ENCODE results near the gene FAM47E. TPM values are rescaled to one million over a fixed set of nuclear protein-coding genes. Genes with fewer than 3 reads are reported as not detected.
A peak's percentile ranks its signal among the peaks of the same experiment; 100 is the strongest.
"Not testable (repeated sequence)": the region's sequence is repeated elsewhere in the genome, so short reads cannot be mapped to it uniquely, and the experiment has no call there.

Gene FAM47E
- total RNA-seq, 2 experiments from 2014 or later = not detected

DNA sequence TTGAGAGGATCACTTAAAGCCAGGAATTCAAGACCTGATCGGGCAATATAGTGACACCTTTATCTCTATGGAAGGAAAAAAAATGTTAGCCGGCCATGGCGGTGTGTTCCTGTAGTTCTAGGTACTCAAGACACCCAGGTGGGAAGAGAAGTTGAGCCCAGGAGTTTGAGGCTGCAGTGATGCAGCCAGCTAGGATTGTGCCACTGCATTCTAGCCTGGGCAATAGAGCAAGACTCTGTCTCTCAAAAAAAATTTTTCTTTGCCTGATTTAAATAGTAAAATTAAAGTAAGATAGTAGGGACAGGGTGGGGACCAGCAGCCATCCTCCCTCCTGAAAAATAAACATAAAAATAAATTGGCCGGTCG is 16.9 kb upstream of the FAM47E start:
- H3K27ac Mint-ChIP-seq = no peak overlapping the region
- DNase-seq = no peak
- no peaks in the 10 kb centered on the region for H3K9me3 Mint-ChIP-seq
- POLR2A ChIA-PET = no interaction called here
- CTCF ChIA-PET = no interaction called here
- no peaks in the 10 kb centered on the region for H3K36me3 Mint-ChIP-seq (ENCODE audit: low read depth)
- no peak overlapping the region for H3K4me3 Mint-ChIP-seq
- peaks cover 9% of the 10 kb centered on the region for H3K27me3 Mint-ChIP-seq
- no peaks in the 10 kb centered on the region for H3K4me1 Mint-ChIP-seq

DNA sequence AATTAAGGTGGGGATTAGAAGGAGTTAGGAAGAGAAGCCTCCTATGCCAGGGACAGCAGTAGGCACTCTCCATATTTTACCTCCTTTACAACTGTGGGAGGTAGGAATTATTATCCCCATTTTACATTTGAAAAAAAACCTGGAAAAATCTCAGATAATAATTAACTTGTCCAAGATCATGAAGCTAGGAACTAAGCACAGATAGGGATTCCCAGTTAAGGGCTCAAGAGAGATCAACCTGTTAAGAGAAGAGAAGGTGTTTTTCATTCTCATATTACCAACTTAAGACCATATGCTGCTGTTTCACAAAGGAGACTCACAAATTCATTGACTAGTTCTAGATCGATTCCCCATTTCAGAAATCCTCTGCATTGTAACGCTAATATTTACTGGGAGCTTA is 16.1 kb upstream of the FAM47E start:
- H3K36me3 Mint-ChIP-seq (ENCODE audit: low read depth) = no peaks in the 10 kb centered on the region
- CTCF ChIA-PET = interaction anchor here (0.6 to 1.3 kb wide), 3 partner anchors 15 to 553 kb away, joined by 3 read pairs; partner anchors contain the start of gene SCARB2

DNA sequence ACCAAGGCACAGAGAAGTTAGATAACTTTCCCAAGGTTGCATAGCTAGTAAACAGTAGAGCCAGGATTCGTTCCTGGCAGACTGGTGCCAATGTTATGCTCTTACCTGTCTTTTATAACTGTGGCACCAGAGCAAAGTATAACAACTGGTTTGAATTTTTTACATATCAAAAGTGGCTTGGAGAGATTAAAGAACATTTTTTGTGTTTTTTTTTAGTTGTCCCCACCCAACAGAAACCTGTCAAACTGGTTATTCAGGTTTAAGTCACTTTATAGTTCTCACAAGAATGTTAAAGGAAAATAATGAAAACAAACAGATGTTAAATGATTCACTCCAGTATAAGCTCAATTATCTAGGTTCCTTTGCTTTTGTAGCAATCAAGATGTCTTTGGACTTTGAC is 15.6 kb upstream of the FAM47E start:
- Mint-ChIP-seq H3K27ac (no peak overlapping the region), H3K4me3 (no peak overlapping the region), H3K9me3 (peaks cover 5% of the 10 kb centered on the region), H3K36me3 (ENCODE audit: low read depth) (peaks cover 3% of the 10 kb centered on the region), H3K4me1 (no peaks in the 10 kb centered on the region), H3K27me3 (peaks cover 20% of the 10 kb centered on the region)
- ChIA-PET CTCF (interaction anchor here (0.6 to 1.3 kb wide), 3 partner anchors 15 to 554 kb away, joined by 3 read pairs; partner anchors contain the start of gene SCARB2), POLR2A (no interaction called here)
- no peak for DNase-seq

More for the DNA sequence above, 16.1 kb upstream of the FAM47E start:
- Mint-ChIP-seq H3K9me3 (no peaks in the 10 kb centered on the region), H3K4me1 (no peaks in the 10 kb centered on the region), H3K27ac (no peak overlapping the region), H3K27me3 (peaks cover 15% of the 10 kb centered on the region), H3K4me3 (no peak overlapping the region)
- DNase-seq = no peak
- POLR2A ChIA-PET = no interaction called here

- no peak for DNase-seq
- CTCF ChIA-PET = no interaction called here
- Mint-ChIP-seq H3K4me3 (no peak overlapping the region), H3K27ac (no peak overlapping the region), H3K4me1 (no peaks in the 10 kb centered on the region), H3K36me3 (ENCODE audit: low read depth) (peaks cover 3% of the 10 kb centered on the region), H3K27me3 (peaks cover 33% of the 10 kb centered on the region), H3K9me3 (peaks cover 5% of the 10 kb centered on the region)
- POLR2A ChIA-PET = no interaction called here
These were observed 13.3 kb upstream of the FAM47E start for GRCh38 chr4:76238236-76238635.

DNA sequence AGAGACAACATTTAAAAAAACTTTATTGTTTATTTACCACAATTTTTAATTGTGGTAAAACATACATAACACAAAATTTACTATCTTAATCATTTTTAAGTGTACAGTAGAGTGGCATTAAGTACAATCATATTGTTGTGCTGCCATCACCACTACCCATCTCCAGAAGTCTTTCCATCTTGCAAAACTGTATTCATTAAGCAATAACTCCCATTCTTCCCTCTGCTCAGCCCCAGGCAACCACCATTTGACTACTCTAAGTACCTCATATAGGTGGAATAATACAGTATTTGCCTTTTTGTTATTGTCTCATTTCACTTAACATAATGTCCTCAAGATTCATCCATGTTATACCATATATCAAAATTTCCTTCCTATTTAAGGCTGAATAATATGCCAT is 12.8 kb upstream of the FAM47E start:
- H3K27ac Mint-ChIP-seq = no peak overlapping the region
- no peaks in the 10 kb centered on the region for H3K4me1 Mint-ChIP-seq
- peaks cover 32% of the 10 kb centered on the region for H3K27me3 Mint-ChIP-seq
- peaks cover 3% of the 10 kb centered on the region for H3K36me3 Mint-ChIP-seq (ENCODE audit: low read depth)
- CTCF ChIA-PET = no interaction called here
- no peak overlapping the region for H3K4me3 Mint-ChIP-seq
- peaks cover 5% of the 10 kb centered on the region for H3K9me3 Mint-ChIP-seq
- DNase-seq = no peak
- POLR2A ChIA-PET = no interaction called here

DNA sequence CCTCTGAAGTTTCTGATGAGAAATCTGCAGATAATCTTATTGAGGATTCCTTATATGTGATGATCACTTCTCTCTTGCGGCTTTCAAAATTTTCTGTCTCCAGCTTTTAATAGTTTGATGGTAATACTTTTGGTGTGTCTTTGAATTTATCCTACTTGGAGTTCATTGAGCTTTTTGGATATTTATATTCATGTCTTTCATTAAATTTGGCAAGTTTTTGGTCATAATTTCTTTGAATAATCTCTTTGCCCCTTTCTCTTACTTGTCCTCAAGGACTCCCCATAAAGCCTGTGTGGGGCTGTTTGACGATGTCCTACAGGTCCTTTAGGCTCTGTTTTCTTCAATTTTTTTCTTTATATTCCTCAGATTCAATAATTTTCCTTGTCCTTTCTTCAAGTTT is 11.3 kb upstream of the FAM47E start:
- H3K36me3 Mint-ChIP-seq (ENCODE audit: low read depth) = peaks cover 3% of the 10 kb centered on the region
- peaks cover 5% of the 10 kb centered on the region for H3K9me3 Mint-ChIP-seq
- CTCF ChIA-PET = no interaction called here
- POLR2A ChIA-PET = no interaction called here
- DNase-seq = no peak
- H3K4me1 Mint-ChIP-seq = no peaks in the 10 kb centered on the region
- H3K4me3 Mint-ChIP-seq = no peak overlapping the region
- peaks cover 35% of the 10 kb centered on the region for H3K27me3 Mint-ChIP-seq
- no peak overlapping the region for H3K27ac Mint-ChIP-seq

GRCh38 chr4:76243877-76244276 is 7.6 kb upstream of the FAM47E start:
- H3K27me3 Mint-ChIP-seq = peaks cover 45% of the 10 kb centered on the region
- POLR2A ChIA-PET = not testable (repeated sequence)

GRCh38 chr4:76246025-76246424 is 5.5 kb upstream of the FAM47E start:
- peaks cover 46% of the 10 kb centered on the region for H3K27me3 Mint-ChIP-seq
- H3K4me3 Mint-ChIP-seq = no peak overlapping the region
- H3K4me1 Mint-ChIP-seq = peaks cover 4% of the 10 kb centered on the region
- CTCF ChIA-PET = interaction anchor here (1.9 kb wide), 1 partner anchor 131 kb away, joined by 6 read pairs; no protein-coding TSS in a partner anchor
- H3K36me3 Mint-ChIP-seq (ENCODE audit: low read depth) = no peaks in the 10 kb centered on the region
- POLR2A ChIA-PET = no interaction called here
- H3K27ac Mint-ChIP-seq = no peak overlapping the region
- no peaks in the 10 kb centered on the region for H3K9me3 Mint-ChIP-seq
- DNase-seq = no peak

More at GRCh38 chr4:76243877-76244276, 7.6 kb upstream of the FAM47E start:
- H3K4me3 Mint-ChIP-seq; H3K36me3 Mint-ChIP-seq (ENCODE audit: low read depth); CTCF ChIA-PET; H3K4me1 Mint-ChIP-seq; H3K27ac Mint-ChIP-seq; DNase-seq; H3K9me3 Mint-ChIP-seq: not testable (repeated sequence)

DNA sequence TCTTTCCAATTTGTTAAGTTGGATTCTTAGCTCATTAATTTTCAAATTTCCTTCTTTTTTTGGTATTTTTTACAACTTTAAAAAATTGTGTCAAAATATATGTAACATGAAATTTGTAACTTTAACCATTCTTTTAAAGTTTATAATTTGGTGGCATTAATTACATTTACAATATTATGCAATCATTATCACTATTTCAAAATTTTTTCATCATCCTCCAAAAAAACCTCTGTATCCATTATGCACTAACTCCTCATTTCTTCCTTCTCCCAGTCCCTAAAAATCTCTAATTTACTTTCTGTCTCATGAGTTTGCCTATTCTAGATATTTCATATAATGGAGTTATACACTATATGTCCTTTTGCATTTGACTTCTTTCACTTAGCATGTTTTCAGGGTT is 4.7 kb upstream of the FAM47E start:
- DNase-seq = no peak
- Mint-ChIP-seq H3K9me3 (no peaks in the 10 kb centered on the region), H3K27me3 (peaks cover 48% of the 10 kb centered on the region), H3K4me1 (peaks cover 9% of the 10 kb centered on the region), H3K4me3 (no peak overlapping the region), H3K36me3 (ENCODE audit: low read depth) (no peaks in the 10 kb centered on the region), H3K27ac (no peak overlapping the region)
- POLR2A ChIA-PET = no interaction called here
- CTCF ChIA-PET = interaction anchor here (1.9 kb wide), 1 partner anchor 130 kb away, joined by 6 read pairs; no protein-coding TSS in a partner anchor

GRCh38 chr4:76250962-76251361 is 559 bp upstream of the FAM47E start:
- POLR2A ChIA-PET = interaction anchor here (1.2 kb wide), 1 partner anchor 36 kb away, joined by 3 read pairs; no protein-coding TSS in a partner anchor
- H3K4me3 Mint-ChIP-seq = peak overlapping the region; percentile 70
- CTCF ChIA-PET = interaction anchor here (1.0 to 3.7 kb wide), 4 partner anchors 15 to 126 kb away, joined by 3 to 13 read pairs (median 3); no protein-coding TSS in a partner anchor
- peaks cover 10% of the 10 kb centered on the region for H3K4me1 Mint-ChIP-seq
- H3K9me3 Mint-ChIP-seq = no peaks in the 10 kb centered on the region
- no peak for DNase-seq
- H3K36me3 Mint-ChIP-seq (ENCODE audit: low read depth) = no peaks in the 10 kb centered on the region
- no peak overlapping the region for H3K27ac Mint-ChIP-seq
- H3K27me3 Mint-ChIP-seq = peaks cover 70% of the 10 kb centered on the region

DNA sequence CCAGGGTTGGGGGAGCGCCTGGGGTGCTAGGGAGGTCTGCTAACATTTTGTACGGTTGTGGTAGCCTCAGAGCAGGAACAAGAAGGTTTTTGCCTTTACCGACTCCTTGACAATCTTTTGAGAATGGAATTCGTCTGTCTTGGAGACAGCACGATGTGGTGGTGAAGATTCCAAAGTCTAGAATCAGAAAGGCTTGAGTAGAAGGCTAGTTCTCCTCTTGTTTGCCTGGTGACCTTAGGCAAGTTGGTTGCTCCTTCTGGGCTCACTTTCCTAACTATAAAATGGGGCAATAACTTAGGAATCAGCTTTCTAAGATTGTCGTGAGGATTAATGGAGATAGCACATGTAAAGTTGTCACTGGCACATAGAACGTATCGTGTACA is 741 bp downstream of the FAM47E start:
- H3K4me3 Mint-ChIP-seq = no peak overlapping the region
- POLR2A ChIA-PET = interaction anchor here (1.0 kb wide), 1 partner anchor 54 kb away, joined by 3 read pairs; the partner anchor contains the start of gene STBD1
- H3K9me3 Mint-ChIP-seq = no peaks in the 10 kb centered on the region
- no peaks in the 10 kb centered on the region for H3K36me3 Mint-ChIP-seq (ENCODE audit: low read depth)
- CTCF ChIA-PET = interaction anchor here (0.7 to 2.6 kb wide), 3 partner anchors 49 to 125 kb away, joined by 3 to 8 read pairs (median 8); no protein-coding TSS in a partner anchor
- peaks cover 10% of the 10 kb centered on the region for H3K4me1 Mint-ChIP-seq
- H3K27ac Mint-ChIP-seq = no peak overlapping the region
- no peak for DNase-seq
- peaks cover 67% of the 10 kb centered on the region for H3K27me3 Mint-ChIP-seq

DNA sequence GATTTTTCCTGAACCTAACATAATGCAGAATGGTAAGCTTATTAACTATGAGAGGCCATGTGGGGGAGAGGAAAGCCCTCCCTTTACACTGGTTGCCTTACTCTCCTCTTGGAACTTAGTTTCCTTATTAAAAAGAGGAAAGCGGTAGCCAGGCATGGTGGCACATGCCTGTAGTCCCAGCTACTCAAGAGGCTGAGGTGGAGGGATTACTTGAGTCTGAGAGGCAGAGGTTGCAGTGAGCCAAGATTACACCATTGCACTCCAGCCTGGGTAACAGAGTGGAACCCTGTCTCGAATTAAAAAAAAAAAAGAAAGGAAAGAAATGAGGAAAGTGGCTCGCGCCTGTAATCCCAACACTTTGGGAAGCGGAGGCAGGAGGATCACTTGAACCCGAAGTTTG is 2.0 kb downstream of the FAM47E start:
- Mint-ChIP-seq H3K36me3 (ENCODE audit: low read depth) (no peaks in the 10 kb centered on the region), H3K9me3 (no peaks in the 10 kb centered on the region), H3K27ac (no peak overlapping the region), H3K4me1 (peaks cover 10% of the 10 kb centered on the region), H3K27me3 (peaks cover 62% of the 10 kb centered on the region), H3K4me3 (no peak overlapping the region)
- POLR2A ChIA-PET = no interaction called here
- CTCF ChIA-PET = interaction anchor here (0.7 to 2.6 kb wide), 3 partner anchors 11 to 125 kb away, joined by 3 to 8 read pairs (median 6); no protein-coding TSS in a partner anchor
- no peak for DNase-seq

DNA sequence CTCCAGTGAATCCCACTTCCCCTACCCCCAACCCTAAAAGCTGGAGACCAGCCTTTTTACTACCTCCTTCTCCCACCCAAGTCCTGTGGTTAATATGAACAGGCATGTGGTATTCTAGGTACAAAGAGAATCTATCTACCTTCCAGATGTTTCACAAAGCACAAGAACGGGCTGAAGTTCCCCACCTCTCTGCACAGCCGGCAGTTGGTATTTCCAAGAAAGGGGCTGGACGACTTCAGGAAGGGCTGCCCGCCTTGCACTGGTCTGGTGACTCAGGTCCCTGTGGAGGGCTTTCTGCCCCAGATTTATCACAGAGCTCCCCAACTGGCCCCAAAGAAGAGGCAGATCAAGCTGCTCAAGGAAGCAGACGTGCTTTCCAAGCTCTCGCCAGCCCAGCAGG is 4.5 kb downstream of the FAM47E start:
- ChIA-PET POLR2A (no interaction called here), CTCF (interaction anchor here (2.6 kb wide), 1 partner anchor 123 kb away, joined by 6 read pairs; no protein-coding TSS in a partner anchor)
- H3K36me3 Mint-ChIP-seq (ENCODE audit: low read depth) = no peaks in the 10 kb centered on the region
- no peak for DNase-seq
- H3K9me3 Mint-ChIP-seq = no peaks in the 10 kb centered on the region
- H3K4me1 Mint-ChIP-seq = peaks cover 7% of the 10 kb centered on the region
- no peak overlapping the region for H3K27ac Mint-ChIP-seq
- peaks cover 56% of the 10 kb centered on the region for H3K27me3 Mint-ChIP-seq
- no peak overlapping the region for H3K4me3 Mint-ChIP-seq

DNA sequence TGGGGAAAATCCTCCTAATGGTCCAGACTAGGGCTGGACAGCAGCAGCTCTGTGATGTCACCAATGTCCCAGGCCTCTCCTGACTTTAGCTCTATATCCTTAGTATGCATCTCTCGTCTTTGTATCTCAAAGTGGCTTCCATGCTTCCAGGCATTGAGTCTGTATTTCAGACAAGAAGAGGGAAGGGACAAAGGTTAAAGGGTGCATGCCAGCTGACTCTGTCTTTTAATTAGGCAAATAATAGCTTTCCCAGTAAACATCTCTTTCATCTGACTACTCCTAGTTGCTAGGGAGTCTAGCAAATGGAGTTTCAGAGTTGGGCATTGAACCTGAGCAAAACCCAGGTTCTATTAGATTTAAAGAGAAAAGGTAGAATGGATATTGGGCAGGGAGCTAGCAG is 5.4 kb downstream of the FAM47E start:
- CTCF ChIA-PET = no interaction called here
- H3K36me3 Mint-ChIP-seq (ENCODE audit: low read depth) = no peaks in the 10 kb centered on the region

More for the DNA sequence above, 5.4 kb downstream of the FAM47E start:
- Mint-ChIP-seq H3K27ac (no peak overlapping the region), H3K27me3 (peaks cover 55% of the 10 kb centered on the region), H3K9me3 (no peaks in the 10 kb centered on the region), H3K4me3 (no peak overlapping the region), H3K4me1 (no peaks in the 10 kb centered on the region)
- POLR2A ChIA-PET = no interaction called here
- DNase-seq = no peak

Data from activated CD4-positive, alpha-beta memory T cell treated with anti-CD3 and anti-CD28 coated beads, Interleukin-2, amount 10 ng/mL, durations not matched to agents 7 days and 5 days (primary cell).